GM12872 (cell line): Measurements from ENCODE around the gene TANK.

Experiments used
- CTCF ChIP-seq: IDR thresholded peaks from 3 replicates; pipeline ENCODE4 v1.5.1; 2011; ENCODE audit warnings: low read depth, mild to moderate bottlenecking, low read length, moderate library complexity; ENCODE audit not compliant: insufficient read depth

The TANK gene

GRCh38 chr2:161246281-161246680 lies 86.1 kb downstream of the TANK start:
- no peak for TF ChIP-seq CTCF

- peak; percentile 58 for TF ChIP-seq CTCF
These were observed 90.7 kb downstream of the TANK start for GRCh38 chr2:161250864-161251436.

DNA sequence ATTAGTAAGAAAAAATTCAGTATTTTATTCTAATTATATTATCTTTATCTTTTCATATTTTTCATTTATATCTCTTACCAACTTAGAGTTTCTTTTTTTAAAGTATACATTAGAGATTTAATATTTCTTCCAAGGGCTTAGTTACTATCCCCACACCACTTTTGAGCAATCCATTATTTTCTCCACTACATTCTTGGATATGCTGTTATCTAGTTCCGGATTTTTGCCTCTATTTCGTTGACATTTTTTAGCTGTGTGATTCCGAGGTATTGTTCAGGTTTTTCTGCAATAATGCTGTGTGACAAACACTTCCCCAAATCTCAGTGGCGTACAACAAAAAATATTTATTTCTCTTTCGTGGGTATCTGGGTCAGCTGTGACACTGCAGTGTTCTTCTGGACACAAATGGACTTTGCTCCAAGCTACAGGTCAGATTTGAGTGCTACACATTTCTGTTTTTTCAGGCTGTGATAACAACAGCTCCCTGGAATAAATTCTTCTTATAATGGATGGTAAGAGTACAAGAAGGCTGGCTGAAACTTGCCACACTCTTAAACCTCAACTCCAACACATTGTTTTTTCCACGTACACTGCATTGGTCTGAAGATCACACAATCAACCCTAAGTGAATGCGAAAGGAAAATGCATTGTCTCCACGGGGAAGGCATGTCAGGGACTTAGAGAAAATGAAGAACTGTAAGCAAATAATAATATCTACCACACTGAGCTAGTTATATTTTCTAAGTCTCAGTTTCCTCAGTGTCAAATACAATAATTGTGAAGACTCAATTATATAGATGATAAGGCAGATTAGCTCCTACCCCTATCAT lies 97.1 kb downstream of the TANK start:
- TF ChIP-seq CTCF: no peak

DNA sequence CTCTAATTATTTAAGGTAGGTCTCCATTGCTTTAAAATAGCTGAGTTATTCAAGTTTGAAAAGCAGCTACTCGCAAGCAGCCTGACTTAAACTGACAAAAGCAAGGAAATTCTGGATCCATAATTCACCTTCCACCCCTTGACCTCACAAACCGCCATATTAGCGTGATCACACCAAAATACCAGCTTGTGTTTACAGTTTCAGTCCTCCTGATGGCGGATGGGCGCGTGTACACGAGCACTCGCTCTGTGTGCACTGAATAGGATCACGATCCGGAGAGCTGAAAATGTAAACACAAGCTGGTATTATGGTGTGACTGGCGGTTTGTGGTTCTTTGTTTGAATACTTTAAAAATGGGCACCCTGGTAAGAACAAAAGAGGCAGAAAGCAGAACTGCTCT lies 105.6 kb downstream of the TANK start:
- TF ChIP-seq CTCF: no peak

DNA sequence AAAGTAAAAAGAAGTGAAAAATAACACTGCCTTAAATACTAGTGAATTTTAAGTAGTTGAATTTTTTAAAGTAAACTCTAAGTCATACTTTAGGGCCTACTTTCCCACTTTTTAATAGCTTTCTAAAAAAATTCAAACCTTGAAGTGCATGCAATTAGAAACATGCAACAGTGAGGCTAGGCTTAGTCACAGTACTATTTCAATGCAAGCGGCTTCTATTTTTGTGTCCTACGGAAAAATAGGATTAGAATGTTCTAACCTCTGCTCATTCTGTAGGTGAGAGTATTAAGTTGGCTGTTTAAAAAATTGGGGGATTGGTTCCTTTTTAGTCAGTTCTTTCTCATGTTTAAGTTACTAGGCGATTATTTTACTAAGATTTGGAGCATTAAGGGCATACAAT lies 108.9 kb downstream of the TANK start:
- no peak for TF ChIP-seq CTCF

DNA sequence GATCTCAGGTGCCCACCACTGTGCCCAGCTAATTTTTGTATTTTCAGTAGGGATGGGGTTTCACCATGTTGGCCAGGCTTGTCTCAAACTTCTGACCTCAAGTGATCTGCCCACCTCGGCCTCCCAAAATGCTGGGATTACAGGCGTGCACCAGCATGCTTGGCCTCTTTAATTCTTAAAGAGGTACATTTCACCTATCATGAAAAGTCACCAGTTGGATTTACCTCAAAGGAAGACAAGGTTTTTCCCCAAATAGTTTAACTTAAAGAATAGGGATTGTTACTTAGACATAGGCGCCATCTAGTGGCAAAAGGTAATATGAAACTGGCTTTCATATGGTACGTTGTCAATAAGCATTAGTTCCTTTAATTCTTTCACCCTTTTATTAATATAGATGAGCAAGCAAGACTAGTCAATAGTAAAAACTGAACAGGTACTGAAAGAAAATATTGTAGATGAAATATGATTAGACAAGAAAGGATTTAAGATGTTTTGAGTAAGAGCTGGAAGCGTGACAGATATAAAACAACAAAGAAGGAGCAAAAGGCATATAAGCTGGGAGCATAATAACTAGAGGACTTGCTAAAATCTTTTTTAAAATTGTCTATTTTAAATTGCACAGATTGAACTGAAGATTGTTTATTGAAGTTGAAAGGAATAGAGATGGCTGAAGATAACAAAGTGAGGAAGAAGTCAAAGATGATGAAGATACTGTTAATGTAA lies 113.0 kb downstream of the TANK start:
- peak; percentile 59 for TF ChIP-seq CTCF

DNA sequence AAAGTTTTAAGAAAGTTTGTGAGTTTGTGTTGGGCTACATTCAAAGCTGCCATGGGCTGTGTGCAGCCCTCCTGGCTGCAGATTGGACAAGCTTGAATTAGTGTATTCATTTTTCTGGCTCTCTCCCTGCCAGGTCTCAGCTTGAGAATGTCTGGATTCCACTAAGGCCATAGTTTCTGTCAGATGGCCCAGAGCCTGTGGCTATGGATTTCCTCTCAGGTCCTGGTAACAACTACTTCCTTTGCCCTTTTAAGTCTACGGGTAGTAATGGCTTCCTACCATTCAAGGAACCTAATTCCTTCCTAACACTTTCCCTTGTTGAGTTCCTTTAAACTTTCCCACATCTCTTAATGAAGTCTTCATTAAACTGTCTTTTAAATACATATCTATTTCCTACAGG lies 123.7 kb downstream of the TANK start:
- TF ChIP-seq CTCF: no peak
